GM11168 (cell line): Measurements from ENCODE around the gene HDAC7.
"Not testable (repeated sequence)": the region's sequence is repeated elsewhere in the genome, so short reads cannot be mapped to it uniquely, and the experiment has no call there.

Experiments used
- in situ Hi-C: fragments of 300-500 bp; cut with MboI; formaldehyde crosslinking; loops from one replicate; pipeline ENCODE4 v1.12.0; 2022; ENCODE audit warnings: low sequenced_read_pairs; ENCODE audit not compliant: unreplicated experiment

HDAC7 gene

GRCh38 chr12:47816403-47817271 is 3.1 kb downstream of the HDAC7 start:
- in situ Hi-C loops, result no loop called here

GRCh38 chr12:47815447-47815846 is 4.3 kb downstream of the HDAC7 start:
- in situ Hi-C loops, result not testable (repeated sequence)

GRCh38 chr12:47814539-47815170 is 5.0 kb downstream of the HDAC7 start:
- in situ Hi-C loops, result no loop called here

- in situ Hi-C loops, result no loop called here
Measured at GRCh38 chr12:47813511-47814196, 6.0 kb downstream of the HDAC7 start.

GRCh38 chr12:47812797-47813510 is 6.7 kb downstream of the HDAC7 start:
- in situ Hi-C loops, result no loop called here

GRCh38 chr12:47811581-47812484 is 7.9 kb downstream of the HDAC7 start:
- in situ Hi-C loops, result no loop called here

- in situ Hi-C loops, result no loop called here
Measured at GRCh38 chr12:47811072-47811396, 8.7 kb downstream of the HDAC7 start.

- in situ Hi-C loops, result not testable (repeated sequence)
Measured at GRCh38 chr12:47809518-47809917, 10.2 kb downstream of the HDAC7 start.

- in situ Hi-C loops, result no loop called here
Measured at GRCh38 chr12:47808574-47809365, 10.9 kb downstream of the HDAC7 start.

GRCh38 chr12:47808050-47808449 is 11.7 kb downstream of the HDAC7 start:
- in situ Hi-C loops, result no loop called here

GRCh38 chr12:47807338-47807737 is 12.4 kb downstream of the HDAC7 start:
- in situ Hi-C loops, result no loop called here

GRCh38 chr12:47805417-47805816 is 14.3 kb downstream of the HDAC7 start:
- in situ Hi-C loops, result no loop called here

GRCh38 chr12:47804171-47804570 is 15.5 kb downstream of the HDAC7 start:
- in situ Hi-C loops, result no loop called here

- in situ Hi-C loops, result no loop called here
Measured at GRCh38 chr12:47803191-47803875, 16.4 kb downstream of the HDAC7 start.

- in situ Hi-C loops, result no loop called here
Measured at GRCh38 chr12:47802312-47802711, 17.4 kb downstream of the HDAC7 start.

- in situ Hi-C loops, result no loop called here
Measured at GRCh38 chr12:47801904-47802246, 17.8 kb downstream of the HDAC7 start.

- in situ Hi-C loops, result no loop called here
Measured at GRCh38 chr12:47801170-47801903, 18.4 kb downstream of the HDAC7 start.

GRCh38 chr12:47800582-47800981 is 19.1 kb downstream of the HDAC7 start:
- in situ Hi-C loops, result no loop called here
